BLaER1 treated with 17β-estradiol and CSF1 and Interleukin-3, amounts not matched to agents 10 nM and 100 nM (cell line): Measurements from ENCODE around the gene CXCL3.

Experiments
- H3K27ac ChIP-seq, 11 experiments: shearing (Covaris generic); formaldehyde crosslinking; 2 replicates each; pipeline ENCODE4 v1.8.1; 2022
- H3K27me3 ChIP-seq, 11 experiments: shearing (Covaris generic); formaldehyde crosslinking; 2 replicates each; pipeline ENCODE4 v1.8.1; 2022
- H3K36me3 ChIP-seq, 11 experiments: shearing (Covaris generic); formaldehyde crosslinking; 2 replicates each; pipeline ENCODE4 v1.8.1; 2022
- H3K4me1 ChIP-seq, 10 experiments: shearing (Covaris generic); formaldehyde crosslinking; 2 replicates each; pipeline ENCODE4 v1.8.1; 2022
- H3K4me2 ChIP-seq, 11 experiments: shearing (Covaris generic); formaldehyde crosslinking; 2 replicates each; pipeline ENCODE4 v1.8.1; 2022
- H3K4me3 ChIP-seq, 10 experiments: shearing (Covaris generic); formaldehyde crosslinking; 2 replicates each; pipeline ENCODE4 v1.8.1; 2022
- H3K9ac ChIP-seq, 11 experiments: shearing (Covaris generic); formaldehyde crosslinking; 2 replicates each; pipeline ENCODE4 v1.8.1; 2022
- H3K9me3 ChIP-seq, 11 experiments: shearing (Covaris generic); formaldehyde crosslinking; replicated peaks in 1 of 11; 2 replicates each; pipeline ENCODE4 v1.8.1; 2022
- H4K20me1 ChIP-seq, 11 experiments: shearing (Covaris generic); formaldehyde crosslinking; 2 replicates each; pipeline ENCODE4 v1.8.1; 2022
- Cebpa-rat ChIP-seq, 11 experiments: shearing (Covaris generic); IDR thresholded peaks; 2 replicates each; pipeline ENCODE4 v1.8.1; 2022

The CXCL3 gene

GRCh38 chr4:74057588-74057987, 19.1 kb upstream of the CXCL3 start:
- no peaks in the 10 kb centered on the region for H4K20me1 ChIP-seq
- no peaks in the 10 kb centered on the region for H3K36me3 ChIP-seq
- no peak for TF ChIP-seq Cebpa-rat (IDR thresholded peaks at IDR 0.05)
- H3K9ac ChIP-seq: peak overlapping the region in 5 of 11 experiments; percentile 22 to 69 (median 48); a peak in 9 of 22 replicates
- no peak overlapping the region for H3K4me3 ChIP-seq
- H3K9me3 ChIP-seq: peaks cover 0 to 19% (median 0%) of the 10 kb centered on the region in 11 experiments; a peak in 5 of 22 replicates
- peaks cover 0 to 47% (median 5%) of the 10 kb centered on the region in 10 experiments; a peak in 10 of 20 replicates for H3K4me1 ChIP-seq
- peak overlapping the region in 5 of 11 experiments; percentile 25 to 67 (median 47); a peak in 8 of 22 replicates for H3K4me2 ChIP-seq
- H3K27ac ChIP-seq: peak overlapping the region in 7 of 11 experiments; percentile 5 to 83 (median 79); a peak in 11 of 22 replicates
- no peaks in the 10 kb centered on the region for H3K27me3 ChIP-seq

- Histone ChIP-seq H3K27ac (peak overlapping the region in 7 of 11 experiments; percentile 5 to 83 (median 79); a peak in 12 of 22 replicates), H3K4me2 (peak overlapping the region in 5 of 11 experiments; percentile 25 to 67 (median 47); a peak in 8 of 22 replicates), H4K20me1 (no peaks in the 10 kb centered on the region), H3K4me3 (no peak overlapping the region), H3K9ac (peak overlapping the region in 5 of 11 experiments; percentile 22 to 69 (median 48); a peak in 9 of 22 replicates), H3K4me1 (peaks cover 0 to 47% (median 5%) of the 10 kb centered on the region in 10 experiments; a peak in 10 of 20 replicates), H3K9me3 (peaks cover 0 to 14% (median 0%) of the 10 kb centered on the region in 11 experiments; a peak in 5 of 22 replicates), H3K27me3 (no peaks in the 10 kb centered on the region), H3K36me3 (no peaks in the 10 kb centered on the region)
- no peak for TF ChIP-seq Cebpa-rat (IDR thresholded peaks at IDR 0.05)
Measured at GRCh38 chr4:74056858-74057562, 18.5 kb upstream of the CXCL3 start.

GRCh38 chr4:74056114-74056857, 17.8 kb upstream of the CXCL3 start:
- no peaks in the 10 kb centered on the region for H3K27me3 ChIP-seq
- H3K36me3 ChIP-seq: no peaks in the 10 kb centered on the region
- H3K27ac ChIP-seq: peak overlapping the region in 7 of 11 experiments; percentile 5 to 83 (median 79); a peak in 12 of 22 replicates
- no peak overlapping the region for H3K4me3 ChIP-seq
- no peak for TF ChIP-seq Cebpa-rat (IDR thresholded peaks at IDR 0.05)
- H3K9ac ChIP-seq: peak overlapping the region in 4 of 11 experiments; percentile 40 to 69 (median 48); a peak in 7 of 22 replicates
- H4K20me1 ChIP-seq: no peaks in the 10 kb centered on the region
- peak overlapping the region in 4 of 11 experiments; percentile 45 to 67 (median 52); a peak in 6 of 22 replicates for H3K4me2 ChIP-seq
- H3K9me3 ChIP-seq: peaks cover 0 to 7% (median 0%) of the 10 kb centered on the region in 11 experiments; a peak in 5 of 22 replicates
- peaks cover 0 to 52% (median 5%) of the 10 kb centered on the region in 10 experiments; a peak in 10 of 20 replicates for H3K4me1 ChIP-seq

- peak overlapping the region in 3 of 11 experiments; percentile 48 to 69 (median 49); a peak in 4 of 22 replicates for H3K9ac ChIP-seq
- peaks cover 0 to 55% (median 5%) of the 10 kb centered on the region in 10 experiments; a peak in 10 of 20 replicates for H3K4me1 ChIP-seq
- no peak overlapping the region for H3K4me3 ChIP-seq
- TF ChIP-seq Cebpa-rat (IDR thresholded peaks at IDR 0.05): no peak
- no peaks in the 10 kb centered on the region for H3K27me3 ChIP-seq
- H3K4me2 ChIP-seq: peak overlapping the region in 4 of 11 experiments; percentile 45 to 67 (median 52); a peak in 6 of 22 replicates
- H4K20me1 ChIP-seq: no peaks in the 10 kb centered on the region
- peak overlapping the region in 5 of 11 experiments; percentile 66 to 83 (median 80); a peak in 10 of 22 replicates for H3K27ac ChIP-seq
- peaks cover 0 to 5% (median 0%) of the 10 kb centered on the region in 11 experiments; a peak in 2 of 22 replicates for H3K9me3 ChIP-seq
- H3K36me3 ChIP-seq: no peaks in the 10 kb centered on the region
Measured at GRCh38 chr4:74055498-74055897, 17.0 kb upstream of the CXCL3 start.

- Histone ChIP-seq H3K4me2 (peak overlapping the region in 3 of 11 experiments; percentile 36 to 52 (median 47); a peak in 6 of 22 replicates), H3K27ac (peak overlapping the region in 4 of 11 experiments; percentile 79 to 83 (median 81); a peak in 7 of 22 replicates), H3K9ac (no peak overlapping the region), H3K36me3 (no peaks in the 10 kb centered on the region), H3K4me3 (no peak overlapping the region), H3K4me1 (peaks cover 0 to 55% (median 5%) of the 10 kb centered on the region in 10 experiments; a peak in 10 of 20 replicates), H3K9me3 (peaks cover 0 to 5% (median 0%) of the 10 kb centered on the region in 11 experiments; a peak in 2 of 22 replicates), H4K20me1 (no peaks in the 10 kb centered on the region), H3K27me3 (no peaks in the 10 kb centered on the region)
- no peak for TF ChIP-seq Cebpa-rat (IDR thresholded peaks at IDR 0.05)
Measured at GRCh38 chr4:74055096-74055495, 16.6 kb upstream of the CXCL3 start.

- H3K27ac ChIP-seq: peak overlapping the region in 4 of 11 experiments; percentile 79 to 83 (median 81); a peak in 7 of 22 replicates
- no peak overlapping the region for H3K9ac ChIP-seq
- H4K20me1 ChIP-seq: no peaks in the 10 kb centered on the region
- H3K4me1 ChIP-seq: peaks cover 0 to 55% (median 5%) of the 10 kb centered on the region in 10 experiments; a peak in 10 of 20 replicates
- no peaks in the 10 kb centered on the region for H3K36me3 ChIP-seq
- peak overlapping the region in 3 of 11 experiments; percentile 36 to 52 (median 47); a peak in 6 of 22 replicates for H3K4me2 ChIP-seq
- H3K27me3 ChIP-seq: no peaks in the 10 kb centered on the region
- peaks cover 0 to 5% (median 0%) of the 10 kb centered on the region in 11 experiments; a peak in 4 of 22 replicates for H3K9me3 ChIP-seq
- H3K4me3 ChIP-seq: no peak overlapping the region
- TF ChIP-seq Cebpa-rat (IDR thresholded peaks at IDR 0.05): no peak
Measured at GRCh38 chr4:74054483-74055047, 16.1 kb upstream of the CXCL3 start.

GRCh38 chr4:74047152-74047551, 8.7 kb upstream of the CXCL3 start:
- TF ChIP-seq Cebpa-rat (IDR thresholded peaks at IDR 0.05): no peak
- no peak overlapping the region for H3K4me2 ChIP-seq
- peaks cover 0 to 40% (median 18%) of the 10 kb centered on the region in 10 experiments; a peak in 13 of 20 replicates for H3K4me1 ChIP-seq
- H3K36me3 ChIP-seq: peaks cover 0 to 10% (median 0%) of the 10 kb centered on the region in 11 experiments; a peak in 1 of 22 replicates
- H3K9ac ChIP-seq: no peak overlapping the region
- peak overlapping the region in 2 of 11 experiments; percentile 18 to 29; a peak in 3 of 22 replicates for H3K27ac ChIP-seq
- no peaks in the 10 kb centered on the region for H3K27me3 ChIP-seq
- H3K9me3 ChIP-seq: peaks cover 0 to 71% (median 11%) of the 10 kb centered on the region in 11 experiments; a peak in 16 of 22 replicates
- H3K4me3 ChIP-seq: no peak overlapping the region
- no peaks in the 10 kb centered on the region for H4K20me1 ChIP-seq

GRCh38 chr4:74045772-74046171, 7.3 kb upstream of the CXCL3 start:
- Histone ChIP-seq H4K20me1 (no peaks in the 10 kb centered on the region), H3K4me1 (peaks cover 0 to 48% (median 18%) of the 10 kb centered on the region in 10 experiments; a peak in 13 of 20 replicates), H3K9ac (peak overlapping the region in 1 of 11 experiments; percentile 80; a peak in 1 of 22 replicates), H3K36me3 (peaks cover 0 to 10% (median 0%) of the 10 kb centered on the region in 11 experiments; a peak in 1 of 22 replicates), H3K27ac (peak overlapping the region in 5 of 11 experiments; percentile 81 to 99 (median 96); a peak in 9 of 22 replicates), H3K27me3 (no peaks in the 10 kb centered on the region), H3K4me2 (no peak overlapping the region), H3K9me3 (peaks cover 0 to 85% (median 11%) of the 10 kb centered on the region in 11 experiments; a peak in 16 of 22 replicates), H3K4me3 (no peak overlapping the region)
- TF ChIP-seq Cebpa-rat (IDR thresholded peaks at IDR 0.05): no peak
